WI38 (cell line): Measurements from ENCODE around the gene AGBL4.

ENCODE experiments used
- H3K4me3 ChIP-seq: 2 replicates; pipeline ENCODE4 v1.5.1; 2011; ENCODE audit warnings: low read depth, mild to moderate bottlenecking, control low read depth, low read length
- CTCF ChIP-seq: IDR thresholded peaks from 2 replicates; pipeline ENCODE4 v1.5.1; 2012; ENCODE audit warnings: low read depth, mild to moderate bottlenecking, control low read depth, low read length

Gene AGBL4

GRCh38 chr1:48936436-48936835 is 1087.3 kb downstream of the AGBL4 start:
- TF ChIP-seq CTCF = no peak
- no peak overlapping the region for H3K4me3 ChIP-seq

GRCh38 chr1:48932366-48932765 is 1091.4 kb downstream of the AGBL4 start:
- TF ChIP-seq CTCF = no peak
- no peak overlapping the region for H3K4me3 ChIP-seq

- no peak for TF ChIP-seq CTCF
- no peak overlapping the region for H3K4me3 ChIP-seq
Measured at GRCh38 chr1:48931506-48932192, 1092.1 kb downstream of the AGBL4 start.

GRCh38 chr1:48930011-48930410 is 1093.7 kb downstream of the AGBL4 start:
- H3K4me3 ChIP-seq = no peak overlapping the region

GRCh38 chr1:48924099-48924498 is 1099.7 kb downstream of the AGBL4 start:
- no peak overlapping the region for H3K4me3 ChIP-seq
- TF ChIP-seq CTCF = no peak

More at GRCh38 chr1:48930011-48930410, 1093.7 kb downstream of the AGBL4 start:
- TF ChIP-seq CTCF = no peak

- H3K4me3 ChIP-seq = no peak overlapping the region
- TF ChIP-seq CTCF = no peak
Measured at GRCh38 chr1:48923116-48923515, 1100.6 kb downstream of the AGBL4 start.

- H3K4me3 ChIP-seq = no peak overlapping the region
- no peak for TF ChIP-seq CTCF
Measured at GRCh38 chr1:48920851-48921250, 1102.9 kb downstream of the AGBL4 start.
